GM18868 (cell line): ENCODE measurements around the gene CNOT3.

Experiments
- ATAC-seq: cut with Tn5 transposase; IDR thresholded peaks from one replicate; pipeline ENCODE4 v1.9.1; 2021; ENCODE audit warnings: mild to moderate bottlenecking, moderate library complexity; ENCODE audit not compliant: unreplicated experiment

CNOT3 gene

GRCh38 chr19:54147676-54148075 lies 10.1 kb downstream of the CNOT3 start:
- ATAC-seq, result no peak

GRCh38 chr19:54148158-54148557 lies 10.6 kb downstream of the CNOT3 start:
- ATAC-seq, result no peak

GRCh38 chr19:54149021-54149812 lies 11.7 kb downstream of the CNOT3 start:
- ATAC-seq, result no peak

GRCh38 chr19:54151362-54152035 lies 13.9 kb downstream of the CNOT3 start:
- no peak for ATAC-seq

GRCh38 chr19:54152267-54152666 lies 14.7 kb downstream of the CNOT3 start:
- no peak for ATAC-seq

- ATAC-seq, result no peak
These were observed 15.4 kb downstream of the CNOT3 start for GRCh38 chr19:54152878-54153524.

GRCh38 chr19:54153731-54154326 lies 16.3 kb downstream of the CNOT3 start:
- ATAC-seq, result no peak

- ATAC-seq, result no peak
These were observed 17.2 kb downstream of the CNOT3 start for GRCh38 chr19:54154603-54155345.

GRCh38 chr19:54155694-54156093 lies 18.1 kb downstream of the CNOT3 start:
- ATAC-seq, result no peak

GRCh38 chr19:54156490-54156889 lies 18.9 kb downstream of the CNOT3 start:
- ATAC-seq, result no peak

- no peak for ATAC-seq
These were observed 19.4 kb downstream of the CNOT3 start for GRCh38 chr19:54156953-54157352.

- ATAC-seq, result no peak
These were observed 21.3 kb downstream of the CNOT3 start for GRCh38 chr19:54158812-54159351.

- ATAC-seq, result peak; percentile 93
These were observed 22.0 kb downstream of the CNOT3 start, which contains the start of gene LENG1 for GRCh38 chr19:54159352-54160181. Gene LENG1, minus strand, starts transcription at chr19:54159721. Its CDS starts 26 bp downstream, at chr19:54159695.

GRCh38 chr19:54160182-54160811 lies 22.7 kb downstream of the CNOT3 start:
- no peak for ATAC-seq

- no peak for ATAC-seq
These were observed 23.3 kb downstream of the CNOT3 start for GRCh38 chr19:54160854-54161253.

GRCh38 chr19:54162241-54162805 lies 24.8 kb downstream of the CNOT3 start:
- ATAC-seq, result no peak

GRCh38 chr19:54162884-54163283 lies 25.3 kb downstream of the CNOT3 start:
- ATAC-seq, result no peak

GRCh38 chr19:54164369-54165068 lies 27.0 kb downstream of the CNOT3 start:
- ATAC-seq, result no peak
